Limb (tissue), 2 donors: ENCODE data around the gene OR10H3.
"Not testable (repeated sequence)": the region's sequence is repeated elsewhere in the genome, so short reads cannot be mapped to it uniquely, and the experiment has no call there.

Experiments used
- DNase-seq, 2 donors: peaks; one replicate each; pipeline ENCODE4 v3.0.0-alpha.2; 2016; ENCODE audit errors: extremely low spot score in 2 of 2

The OR10H3 gene

DNA sequence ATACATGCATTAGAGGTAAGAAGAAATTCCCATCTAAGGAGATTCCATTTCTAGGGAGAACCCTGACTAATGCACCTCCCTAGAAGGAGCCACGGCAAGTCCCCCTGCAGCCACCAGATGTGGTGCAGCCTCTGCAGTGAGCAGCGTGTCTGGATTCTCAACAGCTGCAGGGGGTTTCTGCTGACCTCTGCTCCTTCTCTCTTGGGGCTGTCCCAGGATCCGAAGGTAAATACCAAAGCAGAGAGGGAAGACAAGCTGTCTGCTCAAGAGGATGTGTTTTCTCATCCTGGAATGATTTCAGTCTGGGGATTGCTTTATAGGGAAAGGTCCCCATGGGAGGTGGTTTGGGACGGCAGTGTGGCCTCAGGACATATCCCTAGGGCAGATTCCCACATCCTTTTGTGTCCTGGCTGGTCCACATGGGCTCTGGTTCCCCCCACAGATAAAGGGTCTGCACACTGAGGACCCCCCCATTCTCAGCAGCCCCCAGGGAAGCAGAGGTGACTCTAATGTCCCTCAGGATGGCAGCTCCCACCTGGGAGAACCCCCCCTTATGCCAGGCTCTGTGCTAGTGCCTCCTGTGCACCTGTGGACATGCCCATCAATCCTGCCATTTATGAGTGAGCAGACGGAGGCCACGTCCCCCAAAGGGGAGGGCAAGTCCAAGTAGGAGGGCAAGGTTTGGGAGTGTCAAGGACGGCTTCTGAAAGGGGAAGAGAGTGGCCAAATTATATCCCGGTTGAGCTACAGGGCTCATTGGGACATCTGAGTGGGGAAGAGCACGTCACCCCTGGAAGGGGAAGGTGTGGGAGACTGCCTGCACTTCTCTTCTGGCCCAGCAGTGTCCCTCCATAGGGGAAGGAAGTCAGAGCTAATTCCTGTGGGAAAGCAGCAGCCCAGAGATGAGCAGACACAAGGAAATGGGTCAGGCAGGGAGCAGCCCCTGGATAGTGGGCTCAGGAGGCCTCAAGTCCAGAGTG lies 39.5 kb downstream of the OR10H3 start:
- no peak for DNase-seq

DNA sequence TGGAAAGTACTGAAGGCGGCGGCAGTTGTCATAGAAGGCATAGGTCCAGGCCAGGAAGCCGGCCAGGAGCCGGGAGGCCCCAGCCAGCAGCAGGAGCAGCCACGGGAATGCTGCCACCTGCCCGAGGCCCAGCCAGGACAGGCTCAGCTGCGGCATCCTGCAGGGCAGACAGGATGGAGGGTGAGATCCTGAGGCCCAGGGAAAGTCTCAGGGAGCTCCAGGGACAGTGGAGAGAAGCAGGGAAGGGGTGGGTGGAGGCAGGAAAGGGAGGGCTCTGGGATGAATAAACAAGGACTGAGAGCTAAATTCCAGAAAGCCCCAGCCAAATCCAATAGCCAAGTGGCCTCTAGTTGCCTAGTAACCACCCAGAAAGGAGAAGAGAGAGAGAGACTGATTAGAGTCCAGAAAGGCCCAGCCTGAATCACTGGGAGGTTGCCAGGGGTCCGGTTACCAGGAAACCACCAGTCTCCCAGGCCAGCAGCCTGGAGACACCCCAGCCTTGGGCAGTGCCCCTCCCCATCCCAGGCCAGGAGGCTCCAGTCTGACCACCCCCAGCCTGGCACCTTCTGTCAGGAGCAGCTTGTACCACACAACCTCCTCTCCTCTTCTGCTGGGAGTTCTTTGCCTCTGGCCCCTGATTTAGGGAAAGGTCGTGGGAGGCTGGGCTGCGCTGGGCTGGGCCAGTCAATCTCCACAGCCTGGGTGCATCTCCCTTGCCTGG lies 42.1 kb downstream of the OR10H3 start:
- peak; percentile 64 to 80 for DNase-seq

DNA sequence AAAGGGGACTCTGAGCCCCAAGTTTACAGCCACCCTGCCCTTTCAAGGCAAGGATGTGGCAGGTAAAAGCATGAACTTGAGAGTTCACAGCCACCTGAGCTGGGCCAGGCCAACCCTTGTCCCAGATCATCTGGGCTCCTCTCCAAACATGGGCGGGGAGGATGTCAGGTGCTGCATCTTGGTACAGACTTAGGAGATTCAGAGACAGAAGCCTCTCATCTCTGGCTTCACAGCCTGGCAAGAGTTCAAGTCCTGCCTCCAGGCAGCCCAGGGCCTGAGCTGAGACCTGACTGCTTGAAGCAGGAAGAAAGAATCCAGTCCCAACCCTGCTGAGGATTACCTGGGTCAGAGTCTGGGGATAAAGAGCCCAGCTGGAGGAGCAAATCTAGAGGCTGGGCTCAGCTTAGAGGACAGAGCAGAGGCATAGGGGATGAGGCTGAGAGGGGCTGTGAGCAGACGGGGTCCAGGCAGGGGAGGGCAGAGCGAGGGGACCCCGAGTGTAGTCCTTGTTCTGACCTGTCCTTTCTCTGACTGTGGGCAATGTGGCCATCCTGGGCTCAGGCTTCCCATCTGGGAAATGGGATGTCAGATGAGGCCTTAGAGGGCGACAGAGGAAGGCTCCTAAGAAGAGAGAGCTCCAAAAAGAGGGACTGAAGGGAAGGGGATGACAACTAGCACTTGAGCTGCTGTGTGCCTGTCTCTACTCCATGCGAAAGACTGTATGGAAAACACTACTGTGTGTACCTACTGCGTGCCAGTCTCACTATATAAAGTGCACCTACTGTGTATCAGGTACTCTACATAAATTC lies 43.0 kb downstream of the OR10H3 start:
- peak in 1 of 2 donors; percentile 1 for DNase-seq

DNA sequence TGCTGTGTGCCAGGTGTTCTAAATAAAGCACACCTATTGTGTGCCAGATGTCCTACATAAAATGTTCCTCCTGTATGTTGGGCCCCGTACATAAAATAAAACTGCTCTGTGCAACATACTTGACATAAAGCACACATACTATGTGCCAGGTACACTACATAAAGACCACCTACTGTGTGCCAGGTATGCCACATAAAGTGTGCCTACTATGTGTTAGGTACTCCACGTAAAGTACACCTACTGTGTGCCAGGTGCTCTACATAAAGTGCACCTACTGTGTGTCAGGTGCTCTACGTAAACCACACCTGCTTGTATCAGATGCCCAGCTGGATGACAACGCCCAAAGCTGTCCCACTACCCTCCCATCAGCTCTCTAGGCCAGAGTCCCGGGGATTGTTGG lies 43.9 kb downstream of the OR10H3 start:
- DNase-seq: no peak

DNA sequence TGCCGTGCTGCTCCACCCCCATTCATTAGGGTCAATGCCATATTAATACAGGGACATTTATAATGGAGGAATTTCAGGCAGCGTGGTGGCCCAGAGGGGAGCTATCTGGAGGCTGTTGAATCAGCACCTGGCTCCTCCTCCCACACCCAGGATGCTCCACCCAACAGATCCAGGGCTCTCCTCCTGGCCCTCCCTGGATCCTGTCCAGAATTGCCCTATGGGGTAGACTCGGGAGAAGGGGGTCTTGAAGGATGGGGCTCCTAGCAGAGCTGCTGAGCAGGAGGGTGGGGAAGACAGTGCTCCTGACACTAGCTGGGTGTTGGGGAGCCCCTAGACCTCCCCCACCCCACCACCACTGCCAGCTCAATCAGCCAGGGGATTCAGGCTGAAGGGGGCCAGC lies 44.4 kb downstream of the OR10H3 start:
- no peak for DNase-seq

DNA sequence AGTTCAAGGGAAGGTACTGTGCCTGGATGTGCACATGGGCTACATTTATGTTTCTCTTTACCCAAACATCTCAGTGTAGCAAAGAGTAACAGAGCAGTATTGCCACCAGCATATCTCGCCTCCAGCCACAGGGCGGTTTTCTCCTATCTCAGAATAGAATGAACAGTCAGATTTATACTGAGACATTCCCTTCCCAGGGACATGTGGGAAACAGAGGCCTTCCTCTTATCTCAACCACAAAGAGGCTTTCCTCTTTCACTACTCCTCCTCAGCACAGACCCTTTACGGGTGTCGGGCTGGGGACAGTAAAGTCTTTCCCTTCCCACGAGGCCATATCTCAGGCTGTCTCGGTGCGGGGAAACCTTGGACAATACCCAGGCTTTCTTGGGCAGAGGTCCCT lies 45.1 kb downstream of the OR10H3 start:
- DNase-seq: not testable (repeated sequence)

DNA sequence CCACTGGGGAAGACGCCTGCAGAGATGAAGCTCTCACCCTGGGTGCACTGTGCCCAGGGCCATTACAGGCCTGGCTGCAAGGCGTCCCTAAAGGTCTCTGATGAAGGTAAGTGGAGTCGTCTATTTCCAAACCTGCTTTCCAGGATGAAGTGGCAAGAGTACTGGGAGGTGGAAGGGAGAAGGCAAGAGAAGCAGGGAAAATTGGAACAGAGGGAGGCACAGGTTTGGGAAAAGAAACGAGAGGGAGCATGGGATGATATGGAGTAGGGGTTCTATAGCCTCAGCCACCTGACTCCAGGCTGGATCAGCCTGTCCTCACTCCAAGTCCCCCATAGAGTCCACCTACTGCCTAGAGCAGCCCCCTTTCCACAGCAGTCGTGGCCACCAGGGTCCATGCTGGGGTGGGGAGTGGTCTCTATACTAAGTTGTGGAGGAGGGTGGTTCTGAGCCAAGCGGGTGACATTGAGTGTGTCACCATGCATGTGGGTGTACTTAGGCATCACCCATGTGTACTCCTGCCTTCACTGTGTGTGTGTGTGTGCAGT lies 49.9 kb downstream of the OR10H3 start, which contains the start of gene OR10H5:
Gene OR10H5, plus strand, starts transcription at position 51 of the 545 bp plus-strand sequence. CDS start 6,388 bp downstream, outside the sequence.
- no peak for DNase-seq

DNA sequence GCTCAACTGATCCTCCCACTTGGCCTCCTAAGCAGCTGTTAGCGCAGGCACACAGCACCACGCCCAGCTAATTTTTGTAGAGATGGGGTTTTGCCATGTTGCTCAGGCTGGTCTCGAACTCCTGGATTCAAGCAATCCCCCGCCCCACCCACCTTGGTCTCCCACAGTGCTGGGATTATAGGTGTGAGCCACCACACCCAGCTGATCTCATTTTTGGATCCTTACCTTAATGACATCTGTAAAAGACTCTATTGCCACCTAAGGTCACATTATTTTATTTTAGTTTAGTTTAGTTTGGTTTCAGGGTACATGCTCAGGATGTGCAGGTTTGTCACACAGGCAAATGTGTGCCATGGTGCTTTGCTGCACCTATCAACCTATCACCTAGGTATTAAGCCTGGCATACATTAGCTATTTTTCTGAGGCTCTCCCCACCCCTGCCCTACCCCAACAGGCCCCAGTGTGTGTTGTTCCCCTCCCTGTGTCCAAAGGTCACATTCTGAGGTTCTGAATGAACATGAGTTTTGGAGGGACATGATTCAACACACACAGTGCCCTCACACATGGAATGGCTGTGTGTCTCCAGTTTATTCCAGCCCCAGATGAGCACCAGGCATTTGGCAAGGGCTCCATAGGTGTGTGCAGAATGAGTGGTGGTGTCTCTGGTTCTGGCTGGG lies 50.9 kb downstream of the OR10H3 start:
- DNase-seq: no peak

DNA sequence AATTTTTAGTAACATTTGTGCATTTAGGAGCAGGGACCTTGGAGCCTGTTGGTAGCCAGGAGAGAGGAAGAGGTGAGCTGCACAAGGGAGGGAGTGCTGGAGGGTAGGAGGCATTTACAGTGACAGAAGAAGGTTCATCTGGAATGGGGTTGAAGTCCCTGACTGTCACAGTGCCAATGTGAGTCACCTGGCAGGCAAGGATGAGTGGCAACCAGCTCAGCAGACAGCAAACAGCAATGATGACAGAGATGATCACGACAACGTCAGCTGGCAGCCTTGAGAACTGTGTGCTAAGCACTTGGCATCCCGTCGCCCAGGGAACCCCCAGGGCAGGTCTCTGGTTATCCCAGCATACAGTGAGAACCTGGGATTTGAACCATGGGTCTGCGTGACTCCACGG lies 52.3 kb downstream of the OR10H3 start:
- DNase-seq: no peak
